ENCODE results near the gene NIM1K.
"Not testable (repeated sequence)": the region's sequence is repeated elsewhere in the genome, so short reads cannot be mapped to it uniquely, and the experiment has no call there.

NIM1K gene

GRCh38 chr5:43192558-43193180, 644 bp downstream of the NIM1K start:
- peak; percentile 26 for DNase-seq

- DNase-seq = peak; percentile 93
These were observed 1.3 kb downstream of the NIM1K start for GRCh38 chr5:43193181-43193893.

GRCh38 chr5:43193894-43194265, 1.9 kb downstream of the NIM1K start:
- DNase-seq = no peak

GRCh38 chr5:43195670-43196265, 3.7 kb downstream of the NIM1K start:
- no peak for DNase-seq

- no peak for DNase-seq
These were observed 5.5 kb downstream of the NIM1K start for GRCh38 chr5:43197535-43197934.

- DNase-seq = not testable (repeated sequence)
These were observed 9.4 kb downstream of the NIM1K start for GRCh38 chr5:43201442-43201841.

- DNase-seq = no peak
These were observed 10.4 kb downstream of the NIM1K start for GRCh38 chr5:43202380-43202779.

GRCh38 chr5:43203373-43203772, 11.3 kb downstream of the NIM1K start:
- DNase-seq = peak; percentile 28

- no peak for DNase-seq
These were observed 12.9 kb downstream of the NIM1K start for GRCh38 chr5:43204958-43205357.

GRCh38 chr5:43207601-43208000, 15.6 kb downstream of the NIM1K start:
- peak; percentile 65 for DNase-seq

GRCh38 chr5:43208658-43209057, 16.6 kb downstream of the NIM1K start:
- DNase-seq = no peak

- no peak for DNase-seq
These were observed 17.0 kb downstream of the NIM1K start for GRCh38 chr5:43209060-43209459.

- no peak for DNase-seq
These were observed 17.8 kb downstream of the NIM1K start for GRCh38 chr5:43209833-43210232.

- DNase-seq = no peak
These were observed 18.5 kb downstream of the NIM1K start for GRCh38 chr5:43210570-43210969.

GRCh38 chr5:43213951-43214350, 21.9 kb downstream of the NIM1K start:
- DNase-seq = no peak

- DNase-seq = peak; percentile 33
These were observed 23.1 kb downstream of the NIM1K start for GRCh38 chr5:43215073-43215631.

- no peak for DNase-seq
These were observed 24.9 kb downstream of the NIM1K start for GRCh38 chr5:43216941-43217340.

GRCh38 chr5:43219120-43219519, 27.1 kb downstream of the NIM1K start:
- no peak for DNase-seq

GRCh38 chr5:43221502-43221901, 29.5 kb downstream of the NIM1K start:
- no peak for DNase-seq

GRCh38 chr5:43225649-43226245, 33.7 kb downstream of the NIM1K start:
- no peak for DNase-seq

- peak; percentile 44 for DNase-seq
These were observed 35.6 kb downstream of the NIM1K start for GRCh38 chr5:43227655-43228054.

- DNase-seq = no peak
These were observed 38.7 kb downstream of the NIM1K start for GRCh38 chr5:43230707-43231106.

GRCh38 chr5:43231977-43232376, 40.0 kb downstream of the NIM1K start:
- DNase-seq = no peak
